PC-3 (cell line): Measurements from ENCODE around the gene ZNF627. TPM values are rescaled to one million over a fixed set of nuclear protein-coding genes. Genes with fewer than 3 reads are reported as not detected.

ENCODE experiments used
- ATAC-seq: fragments of 200-7000 bp; cut with Tn5 transposase; 2 replicates; pipeline ENCODE4 v1.9.1; 2020; ENCODE audit warnings: mild to moderate bottlenecking, moderate library complexity
- BruUV-seq: library from RNA; stranded (reverse); fragments of 400-500 nt; replicated peaks from 2 replicates; lab custom pipeline; 2021; lab: Mats Ljungman, UMichigan
- CTCF ChIA-PET: fragments of 300-600 bp; sonication (Branson Sonifier 250); formaldehyde crosslinking; loops from one replicate; lab custom pipeline; 2022; ENCODE audit warnings: antibody characterized with exemption; lab: Charles Lee
- POLR2A ChIA-PET: fragments of 300-600 bp; sonication (Branson Sonifier 250); formaldehyde crosslinking; loops from one replicate; lab custom pipeline; 2022; ENCODE audit warnings: antibody characterized with exemption; ENCODE audit not compliant: unreplicated experiment; lab: Charles Lee
- DNase-seq: peaks from one replicate; pipeline ENCODE4 v3.0.0-alpha.2; 2015
- H2AFZ ChIP-seq: fragments of 300-600 bp; sonication (generic); 2 replicates; pipeline ENCODE4 v1.6.0; 2016; ENCODE audit warnings: antibody characterized with exemption, low read length
- H3F3A ChIP-seq: fragments of 300-600 bp; sonication (generic); one replicate; pipeline ENCODE4 v1.6.0; 2017; ENCODE audit warnings: antibody characterized with exemption, low read length, control low read depth, mild to moderate bottlenecking; ENCODE audit not compliant: unreplicated experiment
- H3K27ac ChIP-seq: fragments of 300-600 bp; sonication (generic); 2 replicates; pipeline ENCODE4 v1.5.1; 2016; ENCODE audit warnings: mild to moderate bottlenecking, low read length
- H3K27me3 ChIP-seq: fragments of 300-600 bp; sonication (generic); 2 replicates; pipeline ENCODE4 v1.6.1; 2016; ENCODE audit warnings: low read length, mixed read lengths
- H3K36me3 ChIP-seq: fragments of 300-600 bp; sonication (generic); 2 replicates; pipeline ENCODE4 v1.6.1; 2016; ENCODE audit warnings: low read depth, mixed run types, low read length, mixed read lengths
- H3K4me1 ChIP-seq: fragments of 300-600 bp; sonication (generic); 2 replicates; pipeline ENCODE4 v1.5.1; 2016; ENCODE audit warnings: low read length; ENCODE audit not compliant: insufficient read depth
- H3K4me2 ChIP-seq: fragments of 300-600 bp; sonication (generic); 2 replicates; pipeline ENCODE4 v1.6.0; 2016; ENCODE audit warnings: low read length
- H3K4me3 ChIP-seq: fragments of 300-600 bp; sonication (generic); 2 replicates; pipeline ENCODE4 v1.5.1; 2016; ENCODE audit warnings: mild to moderate bottlenecking, low read length, mixed read lengths
- H3K79me2 ChIP-seq: fragments of 300-600 bp; sonication (generic); 2 replicates; pipeline ENCODE4 v1.6.1; 2017; ENCODE audit warnings: low read length, mixed read lengths
- H3K9ac ChIP-seq: fragments of 300-600 bp; sonication (generic); 2 replicates; pipeline ENCODE4 v1.6.0; 2016; ENCODE audit warnings: mild to moderate bottlenecking, low read length
- H3K9me2 ChIP-seq: fragments of 300-600 bp; sonication (generic); replicated peaks from 2 replicates; pipeline ENCODE4 v1.6.1; 2016; ENCODE audit warnings: mixed run types, low read length, mixed read lengths
- H3K9me3 ChIP-seq: fragments of 300-600 bp; sonication (generic); 2 replicates; pipeline ENCODE4 v1.6.1; 2016; ENCODE audit warnings: low read length, mixed read lengths
- H4K20me1 ChIP-seq: fragments of 300-600 bp; sonication (generic); 2 replicates; pipeline ENCODE4 v1.6.1; 2016; ENCODE audit warnings: low read length, mixed read lengths
- CTCF ChIP-seq: fragments of 300-600 bp; sonication (generic); conservative IDR thresholded peaks from 2 replicates; pipeline ENCODE4 v1.5.1; 2017; ENCODE audit warnings: antibody characterized with exemption, low read depth, mild to moderate bottlenecking, low read length
- EZH2 ChIP-seq: fragments of 300-600 bp; sonication (generic); IDR thresholded peaks from one replicate; pipeline ENCODE4 v1.6.1; 2017; ENCODE audit warnings: antibody characterized with exemption, mild to moderate bottlenecking, low read length; ENCODE audit not compliant: unreplicated experiment
- EZH2phosphoT487 ChIP-seq: fragments of 300-600 bp; sonication (generic); IDR thresholded peaks from 2 replicates; pipeline ENCODE4 v1.6.1; 2018; ENCODE audit warnings: mild to moderate bottlenecking, antibody characterized with exemption, low read length, borderline replicate concordance
- intact Hi-C: fragments of 100-400 bp; cut with micrococcal nuclease; formaldehyde crosslinking; loops from 2 replicates; pipeline ENCODE4 v1.9.0; 2023
- total RNA-seq: library from RNA; depleted of rRNA; stranded (reverse); fragments of >200 nt; gene quantifications from 2 replicates; pipeline ENCODE4 v1.2.3, GENCODE V29; 2014

Gene ZNF627
- total RNA-seq, 1 experiment from 2014 or later, result 14.2 TPM

GRCh38 chr19:11558881-11559828 lies 38.1 kb upstream of the ZNF627 start, which contains the start of gene ELOF1:
Gene ELOF1, minus strand, starts transcription at chr19:11559230. Its CDS starts 4,883 bp downstream, at chr19:11554347.
- no peaks in the 10 kb centered on the region for H3K9me3 ChIP-seq
- peaks cover 23% of the 10 kb centered on the region; the same call in 1 of the 2 replicates for H4K20me1 ChIP-seq
- peak within 1 kb of the TSS; percentile 77 for H3K9ac ChIP-seq
- DNase-seq (peak; percentile 100), ATAC-seq (peak; percentile 97)
- TF ChIP-seq CTCF (peak; percentile 43; the same call in 1 of the 2 replicates), EZH2phosphoT487 (no peak)
- H3K4me1 ChIP-seq, result peaks cover 14% of the 10 kb centered on the region; the same call in 1 of the 2 replicates
- intact Hi-C loops, result loop anchor here (1.0 to 2.0 kb wide), 3 partner anchors 28 to 54 kb away; partner anchors contain the start of genes ECSIT and ZNF653
- H3F3A ChIP-seq, result no peaks in the 10 kb centered on the region
- BruUV-seq, result TSS peak; percentile 89
- H3K36me3 ChIP-seq, result peaks cover 12% of the 10 kb centered on the region; the same call in 1 of the 2 replicates
- no peaks in the 10 kb centered on the region for H3K27me3 ChIP-seq
- H3K4me3 ChIP-seq, result peak within 1 kb of the TSS; percentile 80
- CTCF ChIA-PET, result interaction anchor here (0.6 to 2.0 kb wide), 4 partner anchors 13 to 1599 kb away, joined by 4 to 7 read pairs (median 6); partner anchors contain the start of gene ECSIT
- H3K4me2 ChIP-seq, result peak within 1 kb of the TSS; percentile 86
- peak within 1 kb of the TSS; percentile 79 for H2AFZ ChIP-seq
- peak within 1 kb of the TSS; percentile 6; the same call in 1 of the 2 replicates for H3K27ac ChIP-seq
- H3K79me2 ChIP-seq, result peaks cover 50% of the 10 kb centered on the region
- POLR2A ChIA-PET, result interaction anchor here (0.6 to 1.5 kb wide), 4 partner anchors 23 to 280 kb away, joined by 3 to 21 read pairs (median 8); partner anchors contain the start of gene ECSIT
- H3K9me2 ChIP-seq, result no peaks in the 10 kb centered on the region

GRCh38 chr19:11560404-11561051 lies 36.8 kb upstream of the ZNF627 start:
- Histone ChIP-seq H3K27ac (no peak overlapping the region), H2AFZ (0 out of 2 replicates have a peak overlapping the region, but pooled peaks have one; percentile 2), H3K79me2 (peaks cover 45% of the 10 kb centered on the region), H3K36me3 (peaks cover 3% of the 10 kb centered on the region; the same call in 1 of the 2 replicates), H3K4me1 (peaks cover 14% of the 10 kb centered on the region; the same call in 1 of the 2 replicates), H3K9me3 (no peaks in the 10 kb centered on the region), H4K20me1 (peaks cover 20% of the 10 kb centered on the region; the same call in 1 of the 2 replicates), H3F3A (no peaks in the 10 kb centered on the region), H3K4me2 (peak overlapping the region; percentile 86), H3K4me3 (peak overlapping the region; percentile 80), H3K27me3 (no peaks in the 10 kb centered on the region), H3K9me2 (no peaks in the 10 kb centered on the region), H3K9ac (peak overlapping the region; percentile 77)
- intact Hi-C loops, result no loop called here
- peak; percentile 91 for TF ChIP-seq CTCF
- TF ChIP-seq EZH2, result no peak
- no TSS peak for BruUV-seq
- CTCF ChIA-PET, result no interaction called here
- DNase-seq (peak; percentile 85), ATAC-seq (peak; percentile 30; the same call in 1 of the 2 replicates)
- POLR2A ChIA-PET, result no interaction called here
